Neural progenitor cell (in vitro differentiated cells): ENCODE data around the gene RAPGEF4. TPM values are rescaled to one million over a fixed set of nuclear protein-coding genes. Genes with fewer than 3 reads are reported as not detected.

Source experiments
- DNase-seq: peaks from one replicate; pipeline ENCODE4 v3.0.0-alpha.2; 2016; ENCODE audit warnings: low spot score
- H2AFZ ChIP-seq: fragments of 200-600 bp; sonication (generic); replicated peaks from 2 replicates; pipeline ENCODE4 v1.6.1; 2016; ENCODE audit warnings: antibody characterized with exemption
- H3F3A ChIP-seq: fragments of 200-600 bp; sonication (generic); 2 replicates; pipeline ENCODE4 v1.6.1; 2016; ENCODE audit warnings: antibody characterized with exemption, low read depth
- H3K27ac ChIP-seq: fragments of 200-600 bp; sonication (generic); 2 replicates; pipeline ENCODE4 v1.5.1; 2016; ENCODE audit warnings: mild to moderate bottlenecking
- H3K27me3 ChIP-seq: fragments of 200-600 bp; sonication (generic); 2 replicates; pipeline ENCODE4 v1.6.1; 2016; ENCODE audit warnings: mild to moderate bottlenecking, moderate library complexity
- H3K36me3 ChIP-seq: fragments of 200-600 bp; sonication (generic); 2 replicates; pipeline ENCODE4 v1.5.1; 2016
- H3K4me1 ChIP-seq: fragments of 200-600 bp; sonication (generic); 2 replicates; pipeline ENCODE4 v1.6.1; 2016; ENCODE audit warnings: mixed run types
- H3K4me2 ChIP-seq: fragments of 200-600 bp; sonication (generic); 2 replicates; pipeline ENCODE4 v1.6.1; 2016
- H3K4me3 ChIP-seq: fragments of 200-600 bp; sonication (generic); 2 replicates; pipeline ENCODE4 v1.5.1; 2016
- H3K79me2 ChIP-seq: fragments of 200-600 bp; sonication (generic); 2 replicates; pipeline ENCODE4 v1.6.1; 2016; ENCODE audit warnings: low read depth
- H3K9ac ChIP-seq: fragments of 200-600 bp; sonication (generic); 2 replicates; pipeline ENCODE4 v1.6.1; 2016
- H3K9me3 ChIP-seq: fragments of 200-600 bp; sonication (generic); 2 replicates; pipeline ENCODE4 v1.5.1; 2016; ENCODE audit warnings: low read depth
- H4K20me1 ChIP-seq: fragments of 200-600 bp; sonication (generic); 2 replicates; pipeline ENCODE4 v1.6.1; 2016; ENCODE audit warnings: low read depth
- H3K27ac Mint-ChIP-seq: 3 replicates; pipeline ENCODE4 v1.8.0; 2021; ENCODE audit warnings: mixed read lengths
- H3K27me3 Mint-ChIP-seq: 2 replicates; pipeline ENCODE4 v1.8.0; 2022; ENCODE audit warnings: low read depth, mild to moderate bottlenecking, inconsistent platforms, moderate library complexity, mixed read lengths; ENCODE audit not compliant: insufficient read depth
- H3K36me3 Mint-ChIP-seq: 3 replicates; pipeline ENCODE4 v1.8.0; 2021; ENCODE audit warnings: mixed read lengths
- H3K4me1 Mint-ChIP-seq: 3 replicates; pipeline ENCODE4 v1.8.0; 2021; ENCODE audit warnings: mixed read lengths
- H3K4me3 Mint-ChIP-seq: 3 replicates; pipeline ENCODE4 v1.8.0; 2021; ENCODE audit warnings: mild to moderate bottlenecking, moderate library complexity, mixed read lengths
- H3K9me3 Mint-ChIP-seq: 3 replicates; pipeline ENCODE4 v1.8.0; 2020; ENCODE audit warnings: mixed read lengths
- EZH2 ChIP-seq: fragments of 200-600 bp; sonication (generic); IDR thresholded peaks from 2 replicates; pipeline ENCODE4 v1.6.1; 2017; ENCODE audit warnings: antibody characterized with exemption, mild to moderate bottlenecking, moderate library complexity
- EZH2phosphoT487 ChIP-seq: fragments of 200-600 bp; sonication (generic); IDR thresholded peaks from 2 replicates; pipeline ENCODE4 v1.6.1; 2017; ENCODE audit warnings: antibody characterized with exemption
- total RNA-seq: library from RNA; depleted of rRNA; stranded (reverse); fragments of >200 nt; gene quantifications from 2 replicates; pipeline ENCODE4 v1.2.3, GENCODE V29; 2015; ENCODE audit warnings: low replicate concordance
- TF ChIP-seq, protein P1 (sequence below): fragments of 200-600 bp; sonication (generic); IDR thresholded peaks from 2 replicates; pipeline ENCODE4 v1.5.1; 2017; ENCODE audit warnings: antibody characterized with exemption, mild to moderate bottlenecking

The RAPGEF4 gene
- total RNA-seq, 1 donor from 2014 or later: 1.8 TPM

DNA sequence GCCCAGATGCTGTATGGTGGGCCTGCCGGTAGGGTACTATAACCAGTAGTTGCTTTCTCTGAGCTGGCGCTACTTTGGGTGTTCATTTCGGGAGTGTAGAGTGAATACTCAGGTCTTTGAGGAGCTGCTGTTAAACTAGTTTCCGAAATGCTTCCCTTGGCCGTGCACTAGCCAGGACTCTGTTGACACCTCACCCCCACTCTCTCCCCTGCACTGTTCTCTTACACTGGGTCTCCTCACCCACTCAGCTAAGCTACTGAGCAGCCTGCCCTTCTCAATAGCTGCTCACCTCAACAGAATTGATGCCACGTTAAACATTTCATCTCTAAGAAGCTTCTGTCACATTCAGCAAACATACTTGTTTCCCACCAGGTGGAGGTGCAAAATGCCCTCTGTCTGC, 86.9 kb downstream of the RAPGEF4 start:
- Histone ChIP-seq H3K27ac (no peak overlapping the region), H4K20me1 (no peaks in the 10 kb centered on the region), H2AFZ (no peak overlapping the region), H3K9me3 (no peaks in the 10 kb centered on the region), H3K27me3 (no peaks in the 10 kb centered on the region), H3K4me1 (no peaks in the 10 kb centered on the region), H3K79me2 (no peaks in the 10 kb centered on the region), H3F3A (no peaks in the 10 kb centered on the region), H3K4me3 (no peak overlapping the region), H3K36me3 (no peaks in the 10 kb centered on the region), H3K9ac (no peak overlapping the region), H3K4me2 (no peak overlapping the region)
- DNase-seq: no peak
- H3K27ac Mint-ChIP-seq: no peak overlapping the region
- H3K4me1 Mint-ChIP-seq: peaks cover 3% of the 10 kb centered on the region
- TF ChIP-seq EZH2: no peak
- TF ChIP-seq, protein P1, sequence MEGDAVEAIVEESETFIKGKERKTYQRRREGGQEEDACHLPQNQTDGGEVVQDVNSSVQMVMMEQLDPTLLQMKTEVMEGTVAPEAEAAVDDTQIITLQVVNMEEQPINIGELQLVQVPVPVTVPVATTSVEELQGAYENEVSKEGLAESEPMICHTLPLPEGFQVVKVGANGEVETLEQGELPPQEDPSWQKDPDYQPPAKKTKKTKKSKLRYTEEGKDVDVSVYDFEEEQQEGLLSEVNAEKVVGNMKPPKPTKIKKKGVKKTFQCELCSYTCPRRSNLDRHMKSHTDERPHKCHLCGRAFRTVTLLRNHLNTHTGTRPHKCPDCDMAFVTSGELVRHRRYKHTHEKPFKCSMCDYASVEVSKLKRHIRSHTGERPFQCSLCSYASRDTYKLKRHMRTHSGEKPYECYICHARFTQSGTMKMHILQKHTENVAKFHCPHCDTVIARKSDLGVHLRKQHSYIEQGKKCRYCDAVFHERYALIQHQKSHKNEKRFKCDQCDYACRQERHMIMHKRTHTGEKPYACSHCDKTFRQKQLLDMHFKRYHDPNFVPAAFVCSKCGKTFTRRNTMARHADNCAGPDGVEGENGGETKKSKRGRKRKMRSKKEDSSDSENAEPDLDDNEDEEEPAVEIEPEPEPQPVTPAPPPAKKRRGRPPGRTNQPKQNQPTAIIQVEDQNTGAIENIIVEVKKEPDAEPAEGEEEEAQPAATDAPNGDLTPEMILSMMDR: no peak
- no peak for TF ChIP-seq EZH2phosphoT487
- no peaks in the 10 kb centered on the region for H3K27me3 Mint-ChIP-seq
- H3K36me3 Mint-ChIP-seq: no peaks in the 10 kb centered on the region
- no peak overlapping the region for H3K4me3 Mint-ChIP-seq
- no peaks in the 10 kb centered on the region for H3K9me3 Mint-ChIP-seq

DNA sequence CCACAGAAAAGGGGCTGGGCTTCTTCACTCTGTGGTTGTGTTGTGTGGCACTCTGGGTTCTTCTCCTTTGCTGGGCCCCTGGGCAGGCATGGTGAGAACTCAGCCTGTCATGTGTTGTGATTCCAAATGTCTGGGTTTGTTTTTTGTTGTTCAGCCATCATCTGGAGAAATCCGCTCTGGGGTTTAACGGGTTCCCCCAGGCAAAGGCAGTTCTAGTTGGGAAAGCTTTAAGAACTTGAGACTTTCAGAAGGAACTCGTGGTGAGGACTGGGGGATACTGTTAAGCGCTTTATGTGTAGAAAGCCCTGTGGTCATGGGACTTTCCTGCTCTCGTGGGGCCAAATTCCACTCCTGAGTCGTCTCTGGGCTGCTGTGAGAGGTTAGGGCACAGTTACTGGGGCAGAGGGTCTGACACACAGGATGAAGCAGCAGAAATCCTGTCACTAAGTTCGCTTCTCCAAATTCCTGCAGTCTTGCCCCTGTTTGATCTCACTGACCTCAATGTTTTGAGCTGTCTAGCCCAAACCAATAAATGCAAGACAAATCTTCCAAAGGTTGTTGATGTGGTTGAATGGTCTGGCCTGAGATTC, 87.7 kb downstream of the RAPGEF4 start:
- Histone ChIP-seq H3K27me3 (no peaks in the 10 kb centered on the region), H3K4me3 (no peak overlapping the region), H3K27ac (no peak overlapping the region), H3K9ac (no peak overlapping the region), H3F3A (no peaks in the 10 kb centered on the region), H3K79me2 (no peaks in the 10 kb centered on the region), H3K9me3 (no peaks in the 10 kb centered on the region), H3K36me3 (no peaks in the 10 kb centered on the region), H4K20me1 (no peaks in the 10 kb centered on the region), H3K4me2 (no peak overlapping the region), H2AFZ (no peak overlapping the region), H3K4me1 (no peaks in the 10 kb centered on the region)
- H3K27ac Mint-ChIP-seq: no peak overlapping the region
- TF ChIP-seq, protein P1: no peak
- TF ChIP-seq EZH2 (no peak), EZH2phosphoT487 (no peak)
- no peaks in the 10 kb centered on the region for H3K27me3 Mint-ChIP-seq
- H3K9me3 Mint-ChIP-seq: no peaks in the 10 kb centered on the region
- DNase-seq: no peak
- H3K4me3 Mint-ChIP-seq: no peak overlapping the region
- peaks cover 3% of the 10 kb centered on the region for H3K4me1 Mint-ChIP-seq
- no peaks in the 10 kb centered on the region for H3K36me3 Mint-ChIP-seq

DNA sequence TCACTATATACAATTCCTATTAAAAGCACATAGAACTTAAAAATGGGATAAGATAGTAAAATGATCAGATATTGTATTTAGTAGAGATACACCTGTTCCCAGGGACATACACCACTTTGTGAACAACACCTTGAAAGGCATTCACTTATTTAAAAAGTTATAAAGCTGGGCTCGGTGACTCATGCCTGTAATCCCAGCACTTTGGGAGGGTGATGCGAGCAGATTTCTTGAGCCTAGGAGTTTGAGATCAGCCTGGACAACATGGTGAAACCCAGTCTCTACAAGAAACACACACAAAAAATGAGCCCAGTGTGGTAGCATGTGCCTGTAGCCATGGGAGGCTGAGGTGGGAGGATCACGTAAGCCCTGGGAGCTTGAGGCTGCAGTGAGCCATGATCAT, 90.9 kb downstream of the RAPGEF4 start:
- Histone ChIP-seq H3K4me3 (no peak overlapping the region), H3K4me2 (no peak overlapping the region), H3K9me3 (no peaks in the 10 kb centered on the region), H3K36me3 (no peaks in the 10 kb centered on the region), H3K27ac (no peak overlapping the region), H3K4me1 (no peaks in the 10 kb centered on the region), H4K20me1 (no peaks in the 10 kb centered on the region), H3F3A (no peaks in the 10 kb centered on the region), H2AFZ (no peak overlapping the region), H3K9ac (no peak overlapping the region), H3K27me3 (no peaks in the 10 kb centered on the region), H3K79me2 (no peaks in the 10 kb centered on the region)
- no peaks in the 10 kb centered on the region for H3K36me3 Mint-ChIP-seq
- no peaks in the 10 kb centered on the region for H3K27me3 Mint-ChIP-seq
- TF ChIP-seq EZH2phosphoT487: no peak
- no peak for TF ChIP-seq EZH2
- TF ChIP-seq, protein P1: no peak
- H3K4me1 Mint-ChIP-seq: no peaks in the 10 kb centered on the region
- H3K9me3 Mint-ChIP-seq: no peaks in the 10 kb centered on the region
- DNase-seq: no peak
- H3K4me3 Mint-ChIP-seq: no peak overlapping the region
- no peak overlapping the region for H3K27ac Mint-ChIP-seq
